ENCODE data around the gene PIK3CA.
"Not testable (repeated sequence)": the region's sequence is repeated elsewhere in the genome, so short reads cannot be mapped to it uniquely, and the experiment has no call there.

PIK3CA gene

DNA sequence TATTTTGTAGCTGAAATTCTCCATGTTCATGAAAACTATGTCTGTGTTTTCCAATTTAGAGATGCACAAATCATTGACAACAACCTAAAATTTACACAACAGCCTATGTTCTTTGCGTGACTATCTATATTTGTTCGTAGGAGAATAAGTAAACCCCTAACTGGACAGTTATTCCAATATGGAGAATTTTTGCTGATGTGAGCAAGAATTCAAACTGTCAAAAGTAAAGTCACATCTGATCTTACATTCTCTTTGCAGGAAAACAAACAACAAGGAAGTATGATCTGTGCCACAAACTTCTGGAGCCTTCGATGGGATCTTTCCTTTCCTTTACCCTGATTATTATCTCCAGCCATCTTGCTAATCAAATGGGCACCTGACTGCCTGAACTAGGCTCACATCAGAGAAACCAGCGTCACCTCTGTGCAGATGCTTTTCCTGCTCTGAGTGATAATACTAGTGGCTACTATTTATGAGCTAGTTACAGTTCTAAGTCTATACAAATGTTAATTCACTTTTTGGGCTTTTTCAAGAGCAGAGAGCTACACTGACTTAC, 121.1 kb downstream of the PIK3CA start:
- Histone ChIP-seq H3K4me3 (ENCODE audit: low read depth, low read length) (no peak overlapping the region), H3K36me3 (no peaks in the 10 kb centered on the region), H3K9me3 (ENCODE audit: severe bottlenecking) (no peaks in the 10 kb centered on the region), H3K27ac (no peak overlapping the region), H3K27me3 (ENCODE audit: insufficient read depth, low read depth, severe bottlenecking) (no peaks in the 10 kb centered on the region)
- TF ChIP-seq, protein P1, sequence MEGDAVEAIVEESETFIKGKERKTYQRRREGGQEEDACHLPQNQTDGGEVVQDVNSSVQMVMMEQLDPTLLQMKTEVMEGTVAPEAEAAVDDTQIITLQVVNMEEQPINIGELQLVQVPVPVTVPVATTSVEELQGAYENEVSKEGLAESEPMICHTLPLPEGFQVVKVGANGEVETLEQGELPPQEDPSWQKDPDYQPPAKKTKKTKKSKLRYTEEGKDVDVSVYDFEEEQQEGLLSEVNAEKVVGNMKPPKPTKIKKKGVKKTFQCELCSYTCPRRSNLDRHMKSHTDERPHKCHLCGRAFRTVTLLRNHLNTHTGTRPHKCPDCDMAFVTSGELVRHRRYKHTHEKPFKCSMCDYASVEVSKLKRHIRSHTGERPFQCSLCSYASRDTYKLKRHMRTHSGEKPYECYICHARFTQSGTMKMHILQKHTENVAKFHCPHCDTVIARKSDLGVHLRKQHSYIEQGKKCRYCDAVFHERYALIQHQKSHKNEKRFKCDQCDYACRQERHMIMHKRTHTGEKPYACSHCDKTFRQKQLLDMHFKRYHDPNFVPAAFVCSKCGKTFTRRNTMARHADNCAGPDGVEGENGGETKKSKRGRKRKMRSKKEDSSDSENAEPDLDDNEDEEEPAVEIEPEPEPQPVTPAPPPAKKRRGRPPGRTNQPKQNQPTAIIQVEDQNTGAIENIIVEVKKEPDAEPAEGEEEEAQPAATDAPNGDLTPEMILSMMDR (IDR thresholded peaks at IDR 0.05; ENCODE audit: low read depth, low read length) = no peak
- no peak for DNase-seq

DNA sequence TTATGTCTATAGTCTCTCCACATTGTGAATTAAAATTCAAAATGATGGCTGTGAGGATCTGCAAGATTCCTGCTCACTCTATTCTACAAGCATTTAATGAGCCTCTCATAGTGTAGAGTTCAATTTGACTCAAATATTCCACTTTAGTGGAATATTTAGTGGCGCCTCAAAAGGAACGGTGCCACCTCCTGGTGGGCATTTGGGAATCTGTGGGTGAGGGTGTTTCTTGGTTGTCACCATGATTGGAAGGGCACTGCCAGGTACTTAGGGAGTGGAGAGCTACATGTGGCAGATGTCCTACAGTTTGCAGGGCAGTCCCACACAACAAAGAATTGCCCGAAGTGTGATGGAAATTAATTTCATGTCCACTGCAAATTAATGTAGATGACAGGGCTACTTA, 124.2 kb downstream of the PIK3CA start:
- Histone ChIP-seq H3K4me3 (ENCODE audit: low read depth, low read length) (no peak overlapping the region), H3K9me3 (ENCODE audit: severe bottlenecking) (no peaks in the 10 kb centered on the region), H3K36me3 (no peaks in the 10 kb centered on the region), H3K27ac (no peak overlapping the region), H3K27me3 (ENCODE audit: insufficient read depth, low read depth, severe bottlenecking) (no peaks in the 10 kb centered on the region)
- DNase-seq = no peak
- TF ChIP-seq, protein P1 (IDR thresholded peaks at IDR 0.05; ENCODE audit: low read depth, low read length) = no peak

DNA sequence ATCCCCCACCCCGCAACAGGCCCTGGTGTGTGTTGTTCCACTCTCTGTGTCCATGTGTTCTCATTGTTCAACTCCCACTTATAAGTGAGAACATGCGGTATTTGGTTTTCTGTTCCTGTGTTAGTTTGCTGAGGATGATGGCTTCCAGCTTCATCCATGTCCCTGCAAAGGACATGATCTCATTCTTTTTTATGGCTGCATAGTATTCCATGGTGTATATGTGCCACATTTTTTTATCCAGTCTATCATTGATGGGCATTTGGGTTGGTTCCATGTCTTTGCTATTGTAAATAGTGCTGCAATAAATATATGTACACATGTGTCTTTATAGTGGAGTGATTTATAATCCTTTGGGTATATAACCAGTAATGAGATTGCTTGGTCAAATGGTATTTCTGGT, 126.3 kb downstream of the PIK3CA start:
- not testable (repeated sequence) for H3K36me3 ChIP-seq; H3K27me3 ChIP-seq (ENCODE audit: insufficient read depth, low read depth, severe bottlenecking); H3K4me3 ChIP-seq (ENCODE audit: low read depth, low read length); H3K9me3 ChIP-seq (ENCODE audit: severe bottlenecking); H3K27ac ChIP-seq; DNase-seq

DNA sequence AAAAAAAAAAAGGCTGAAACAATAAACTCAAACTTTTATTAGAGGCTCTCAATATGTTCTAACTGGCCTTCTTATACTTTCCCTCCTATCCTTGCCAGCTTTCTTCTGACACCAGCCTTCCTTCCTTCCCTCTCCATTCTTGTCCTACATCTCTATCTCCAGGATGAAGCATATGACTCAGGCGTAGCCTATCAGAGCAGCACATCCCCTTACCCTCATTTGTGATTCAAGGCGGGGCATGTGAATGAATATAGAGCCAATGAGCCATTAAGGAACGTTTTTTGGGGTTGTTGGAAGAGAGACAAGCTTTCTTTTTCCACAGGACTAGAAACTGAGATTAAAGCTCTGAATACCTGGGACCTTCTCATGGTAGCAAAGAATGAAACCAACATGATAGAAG, 127.8 kb downstream of the PIK3CA start:
- Histone ChIP-seq H3K27ac (no peak overlapping the region), H3K4me3 (ENCODE audit: low read depth, low read length) (no peak overlapping the region), H3K9me3 (ENCODE audit: severe bottlenecking) (no peaks in the 10 kb centered on the region), H3K36me3 (no peaks in the 10 kb centered on the region), H3K27me3 (ENCODE audit: insufficient read depth, low read depth, severe bottlenecking) (no peaks in the 10 kb centered on the region)
- DNase-seq = no peak
- TF ChIP-seq, protein P1 (IDR thresholded peaks at IDR 0.05; ENCODE audit: low read depth, low read length) = no peak

DNA sequence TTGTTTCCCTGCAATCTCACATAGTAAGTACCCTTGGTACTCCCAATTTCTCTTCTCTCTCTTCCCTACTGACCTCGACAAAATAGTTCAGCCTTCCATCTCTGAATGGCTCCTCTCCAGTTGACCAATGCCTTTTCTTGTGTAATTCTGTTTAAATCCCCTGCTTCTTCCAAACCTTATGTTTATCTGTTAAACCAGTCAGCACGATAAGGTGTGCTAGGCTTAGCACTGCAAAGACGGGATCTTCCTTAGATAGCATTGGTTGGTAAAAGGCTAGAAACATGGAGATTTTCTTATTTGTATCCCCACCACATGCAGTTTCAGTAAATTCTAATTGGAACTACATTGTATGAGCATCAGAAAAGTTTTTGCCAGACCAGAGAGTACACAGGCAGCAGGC, 128.6 kb downstream of the PIK3CA start:
- H3K9me3 ChIP-seq (ENCODE audit: severe bottlenecking) = no peaks in the 10 kb centered on the region
- H3K27ac ChIP-seq = no peak overlapping the region
- DNase-seq = no peak
- TF ChIP-seq, protein P1 (IDR thresholded peaks at IDR 0.05; ENCODE audit: low read depth, low read length) = no peak
- H3K27me3 ChIP-seq (ENCODE audit: insufficient read depth, low read depth, severe bottlenecking) = no peaks in the 10 kb centered on the region
- no peaks in the 10 kb centered on the region for H3K36me3 ChIP-seq
- no peak overlapping the region for H3K4me3 ChIP-seq (ENCODE audit: low read depth, low read length)

DNA sequence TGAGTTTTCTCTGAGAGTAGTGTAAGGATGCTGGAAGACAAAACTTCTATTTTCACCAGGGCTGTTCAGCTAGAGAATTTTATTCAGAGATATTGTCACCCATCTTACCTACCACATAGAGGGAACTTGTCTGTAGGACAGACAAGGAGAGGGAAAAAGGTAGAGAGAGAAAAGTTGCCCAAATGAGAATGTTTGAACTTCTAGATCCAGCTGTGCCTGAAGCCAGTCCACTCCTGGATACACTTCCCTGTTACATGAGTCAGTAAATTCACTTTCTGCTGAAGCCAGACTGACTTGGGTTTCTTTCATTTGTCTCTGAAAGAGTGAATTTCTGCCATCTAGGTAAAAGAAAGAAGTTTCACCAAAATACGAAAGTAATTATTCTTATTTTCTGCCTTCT, 130.0 kb downstream of the PIK3CA start:
- Histone ChIP-seq H3K27me3 (ENCODE audit: insufficient read depth, low read depth, severe bottlenecking) (no peaks in the 10 kb centered on the region), H3K36me3 (no peaks in the 10 kb centered on the region), H3K27ac (no peak overlapping the region), H3K4me3 (ENCODE audit: low read depth, low read length) (no peak overlapping the region), H3K9me3 (ENCODE audit: severe bottlenecking) (no peaks in the 10 kb centered on the region)
- TF ChIP-seq, protein P1 (IDR thresholded peaks at IDR 0.05; ENCODE audit: low read depth, low read length) = no peak
- no peak for DNase-seq

All from WERI-Rb-1 (cell line).